ENCODE results near the gene CDH20.

The CDH20 gene

DNA sequence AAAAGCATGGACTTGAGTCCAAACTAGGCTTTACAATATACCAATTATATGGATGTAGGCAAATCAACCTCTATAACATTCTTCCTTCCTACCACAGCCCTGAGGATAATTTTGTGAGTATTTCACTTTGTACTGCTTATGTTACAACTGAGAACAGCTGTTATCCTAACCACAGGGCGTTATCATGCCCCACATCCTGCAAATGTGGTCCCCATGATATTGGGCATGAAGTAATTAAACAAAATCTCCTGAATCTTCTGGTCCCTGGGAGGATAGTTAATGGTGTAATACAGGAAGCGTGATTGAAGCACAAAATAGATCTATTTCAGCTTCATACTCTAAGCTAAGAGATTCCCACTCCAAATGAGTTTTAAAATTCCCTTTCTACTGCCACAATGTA lies 223.6 kb downstream of the CDH20 start:
- DNase-seq (ENCODE audit: low read depth): no peak
- TF ChIP-seq, protein P1, sequence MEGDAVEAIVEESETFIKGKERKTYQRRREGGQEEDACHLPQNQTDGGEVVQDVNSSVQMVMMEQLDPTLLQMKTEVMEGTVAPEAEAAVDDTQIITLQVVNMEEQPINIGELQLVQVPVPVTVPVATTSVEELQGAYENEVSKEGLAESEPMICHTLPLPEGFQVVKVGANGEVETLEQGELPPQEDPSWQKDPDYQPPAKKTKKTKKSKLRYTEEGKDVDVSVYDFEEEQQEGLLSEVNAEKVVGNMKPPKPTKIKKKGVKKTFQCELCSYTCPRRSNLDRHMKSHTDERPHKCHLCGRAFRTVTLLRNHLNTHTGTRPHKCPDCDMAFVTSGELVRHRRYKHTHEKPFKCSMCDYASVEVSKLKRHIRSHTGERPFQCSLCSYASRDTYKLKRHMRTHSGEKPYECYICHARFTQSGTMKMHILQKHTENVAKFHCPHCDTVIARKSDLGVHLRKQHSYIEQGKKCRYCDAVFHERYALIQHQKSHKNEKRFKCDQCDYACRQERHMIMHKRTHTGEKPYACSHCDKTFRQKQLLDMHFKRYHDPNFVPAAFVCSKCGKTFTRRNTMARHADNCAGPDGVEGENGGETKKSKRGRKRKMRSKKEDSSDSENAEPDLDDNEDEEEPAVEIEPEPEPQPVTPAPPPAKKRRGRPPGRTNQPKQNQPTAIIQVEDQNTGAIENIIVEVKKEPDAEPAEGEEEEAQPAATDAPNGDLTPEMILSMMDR (IDR thresholded peaks at IDR 0.05; ENCODE audit: low read depth, low read length, missing control alignments): no peak
- H3K4me3 ChIP-seq (ENCODE audit: low read depth, low read length): no peak overlapping the region

DNA sequence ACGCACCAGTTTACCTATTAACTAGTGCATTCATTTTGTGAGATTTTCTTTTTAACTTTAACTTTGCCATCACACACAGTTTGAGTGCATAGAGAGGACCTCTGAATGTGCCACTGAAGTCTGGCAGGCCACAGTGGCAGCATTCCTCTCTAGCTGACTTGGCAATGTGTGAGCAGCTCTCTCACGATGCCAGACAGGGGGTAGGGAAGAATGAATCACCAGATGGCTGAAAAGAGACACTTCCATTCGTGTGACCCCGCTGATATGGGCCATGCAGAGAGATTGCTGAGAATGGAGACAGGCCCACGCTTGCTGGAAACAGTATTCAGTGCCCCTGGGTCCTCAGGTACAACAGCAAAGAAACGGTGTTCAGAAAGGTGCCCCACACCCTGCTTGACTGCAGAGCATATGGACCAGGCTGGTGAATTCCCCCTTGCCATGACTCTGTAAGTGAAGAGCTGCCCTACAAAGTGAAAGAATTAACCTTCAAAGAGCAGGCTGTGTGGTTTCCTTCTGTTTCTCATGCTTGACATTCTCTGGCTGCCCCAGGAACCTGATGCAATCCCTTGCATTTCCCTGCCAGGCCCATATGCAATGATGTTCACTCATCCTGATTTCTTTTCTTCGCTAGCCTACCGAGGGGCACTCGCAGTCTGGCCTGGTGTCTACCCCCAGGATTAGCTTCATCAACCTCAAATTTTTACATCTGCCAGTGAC lies 236.1 kb downstream of the CDH20 start:
- TF ChIP-seq, protein P1 (IDR thresholded peaks at IDR 0.05; ENCODE audit: low read depth, low read length, missing control alignments): no peak
- no peak overlapping the region for H3K4me3 ChIP-seq (ENCODE audit: low read depth, low read length)
- no peak for DNase-seq (ENCODE audit: low read depth)

DNA sequence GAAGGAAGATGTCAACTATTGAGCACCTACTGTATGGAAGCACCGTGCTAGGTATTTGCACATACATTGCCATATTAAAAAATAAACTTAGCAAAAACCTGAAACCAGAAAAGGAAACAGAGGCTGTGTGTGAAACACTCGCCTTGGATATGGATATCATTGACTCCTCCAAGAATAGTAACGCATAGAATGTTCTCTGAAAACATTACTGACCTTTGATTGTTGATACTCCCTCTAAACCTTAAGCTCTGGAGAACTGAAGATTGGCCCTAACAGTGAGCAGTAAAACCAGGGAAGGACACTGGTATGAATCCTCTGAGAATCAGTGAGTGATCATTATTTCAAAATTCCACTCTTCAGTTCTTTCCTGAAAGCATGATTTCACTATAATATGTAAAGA lies 236.8 kb downstream of the CDH20 start:
- DNase-seq (ENCODE audit: low read depth): no peak
- H3K4me3 ChIP-seq (ENCODE audit: low read depth, low read length): no peak overlapping the region
- TF ChIP-seq, protein P1 (IDR thresholded peaks at IDR 0.05; ENCODE audit: low read depth, low read length, missing control alignments): no peak

DNA sequence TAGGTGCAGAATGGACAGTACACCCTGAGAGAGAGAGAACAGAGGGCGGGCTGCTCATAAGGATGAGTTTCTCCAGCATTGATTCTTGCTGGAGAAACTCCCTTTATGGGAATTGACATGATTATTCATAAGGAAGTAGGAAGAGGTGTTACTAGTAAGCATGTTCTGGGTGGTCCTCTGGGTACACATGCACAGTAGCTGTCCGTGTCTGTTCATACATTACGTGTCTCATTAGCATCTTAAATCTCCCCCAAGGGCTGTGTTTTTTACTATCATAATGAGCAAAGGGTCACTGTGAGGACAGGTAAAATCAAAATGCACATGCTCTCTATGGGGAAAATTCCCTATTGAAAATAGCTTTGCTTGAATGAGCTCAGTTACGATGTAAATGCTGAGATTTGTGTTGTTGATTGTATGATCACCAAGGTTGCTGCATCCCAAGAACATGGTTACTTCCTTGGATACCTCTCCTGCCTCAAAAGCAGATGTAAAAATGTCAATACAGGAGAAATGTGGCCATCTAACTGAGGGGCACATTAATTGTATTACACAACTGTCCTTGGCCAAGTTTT lies 238.9 kb downstream of the CDH20 start:
- DNase-seq (ENCODE audit: low read depth): no peak
- TF ChIP-seq, protein P1 (IDR thresholded peaks at IDR 0.05; ENCODE audit: low read depth, low read length, missing control alignments): no peak
- no peak overlapping the region for H3K4me3 ChIP-seq (ENCODE audit: low read depth, low read length)

DNA sequence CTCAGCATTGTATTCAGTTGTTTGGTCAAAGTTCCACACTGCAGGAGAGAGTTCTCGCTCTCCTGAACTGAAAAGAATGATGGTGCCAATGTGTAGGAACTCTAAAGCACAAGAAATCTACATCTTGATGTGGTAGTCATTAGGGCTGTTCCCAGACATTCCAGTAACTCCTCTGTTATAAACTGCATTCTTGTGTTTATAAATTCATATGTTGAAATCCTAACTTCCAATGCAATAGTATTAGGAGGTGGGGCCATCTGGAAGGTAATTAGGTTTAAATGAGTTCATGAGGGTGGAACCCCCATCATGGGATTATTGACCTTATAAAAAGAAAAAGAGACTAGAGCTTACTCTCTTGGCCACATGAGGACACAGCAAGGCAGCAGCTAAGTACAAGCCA lies 239.6 kb downstream of the CDH20 start:
- TF ChIP-seq, protein P1 (IDR thresholded peaks at IDR 0.05; ENCODE audit: low read depth, low read length, missing control alignments): no peak
- DNase-seq (ENCODE audit: low read depth): no peak
- H3K4me3 ChIP-seq (ENCODE audit: low read depth, low read length): no peak overlapping the region

DNA sequence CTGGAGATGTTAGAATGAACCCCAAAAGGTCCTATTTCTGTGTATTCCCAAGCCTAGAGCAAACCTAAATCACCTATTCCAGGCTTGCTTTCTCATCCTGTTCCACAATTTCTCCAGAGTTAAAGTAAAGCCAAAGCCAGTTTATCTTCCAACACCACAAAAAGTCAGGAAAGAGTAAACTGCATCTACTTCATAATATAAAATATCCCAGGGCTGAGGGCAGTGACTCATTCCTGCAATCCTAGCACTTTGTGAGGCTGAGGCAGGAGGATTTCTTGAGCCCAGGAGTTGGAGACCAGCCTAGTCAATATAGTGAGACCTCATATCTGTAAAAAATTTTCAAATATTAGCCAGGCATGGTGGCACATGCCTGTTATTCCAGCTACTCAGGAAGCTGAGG lies 241.4 kb downstream of the CDH20 start:
- TF ChIP-seq, protein P1 (IDR thresholded peaks at IDR 0.05; ENCODE audit: low read depth, low read length, missing control alignments): no peak
- no peak overlapping the region for H3K4me3 ChIP-seq (ENCODE audit: low read depth, low read length)
- no peak for DNase-seq (ENCODE audit: low read depth)

DNA sequence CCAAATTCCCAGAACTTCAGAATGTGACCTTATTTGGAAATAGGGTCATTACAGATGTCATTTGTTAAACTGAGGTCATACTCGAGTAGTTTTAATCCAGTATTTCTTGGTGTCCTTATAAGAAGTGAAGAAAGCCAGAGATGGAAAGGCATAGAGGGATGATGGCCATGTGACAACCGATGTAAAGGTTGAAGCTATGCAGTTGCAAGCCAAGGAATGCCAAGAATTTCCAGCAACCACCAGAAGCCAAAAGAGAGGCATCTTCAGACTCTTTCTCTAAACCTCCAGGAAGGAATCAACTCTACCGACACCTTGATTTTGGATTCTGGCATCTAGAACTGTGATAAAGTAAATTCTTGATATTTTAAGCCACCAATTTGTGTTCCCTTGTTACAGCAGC lies 242.2 kb downstream of the CDH20 start:
- TF ChIP-seq, protein P1 (IDR thresholded peaks at IDR 0.05; ENCODE audit: low read depth, low read length, missing control alignments): no peak
- DNase-seq (ENCODE audit: low read depth): no peak
- no peak overlapping the region for H3K4me3 ChIP-seq (ENCODE audit: low read depth, low read length)

Measured in GM12864 (cell line).